OCI-LY7 (cell line): Measurements from ENCODE around the gene CPT1A.

Source experiments
- CTCF ChIP-seq: fragments of 200-600 bp; sonication (generic); conservative IDR thresholded peaks from 2 replicates; pipeline ENCODE4 v1.5.1; 2014; ENCODE audit warnings: mild to moderate bottlenecking, antibody characterized with exemption, low read length, moderate library complexity, mixed read lengths
- EZH2phosphoT487 ChIP-seq: fragments of 200-600 bp; sonication (generic); IDR thresholded peaks from 2 replicates; pipeline ENCODE4 v1.6.1; 2018; ENCODE audit warnings: low read depth, borderline replicate concordance, mild to moderate bottlenecking, mixed run types, antibody characterized with exemption, low read length, moderate library complexity, mixed read lengths

- no peak for TF ChIP-seq EZH2phosphoT487
- no peak for TF ChIP-seq CTCF
Observed at GRCh38 chr11:68808787-68809186, 32.9 kb downstream of the CPT1A start.
